K562 (cell line): ENCODE results near the gene KAZALD1.

Source experiments
- CBX2 ChIP-seq: fragments of 200-600 bp; sonication (generic); IDR thresholded peaks from one replicate; pipeline ENCODE4 v1.6.1; 2012; ENCODE audit warnings: mild to moderate bottlenecking, low read length, inconsistent platforms; ENCODE audit not compliant: insufficient read depth, poor library complexity, severe bottlenecking
- CSDE1 ChIP-seq, 2 experiments: fragments of 450-650 bp; IDR thresholded peaks; 2 replicates each; pipeline ENCODE4 v1.6.1; 2016; ENCODE audit warnings: mild to moderate bottlenecking in 1 of 2
- ESRRA ChIP-seq: fragments of 450-650 bp; IDR thresholded peaks from 2 replicates; pipeline ENCODE4 v1.6.1; 2014; ENCODE audit warnings: low read depth, mild to moderate bottlenecking, moderate library complexity, borderline replicate concordance
- HCFC1 ChIP-seq: IDR thresholded peaks from 2 replicates; pipeline ENCODE4 v1.6.1; 2012; ENCODE audit warnings: low read depth, low read length, improper control_type of control experiment
- KDM1A ChIP-seq, 2 experiments: fragments of 450-650 bp; IDR thresholded peaks; 2 replicates each; pipeline ENCODE4 v1.6.1; 2016; ENCODE audit warnings: mild to moderate bottlenecking in 2 of 2
- KDM5B ChIP-seq: fragments of 200-600 bp; sonication (generic); IDR thresholded peaks from 2 replicates; pipeline ENCODE4 v1.6.1; 2012; ENCODE audit warnings: low read depth, mild to moderate bottlenecking, moderate library complexity, low read length, control low read depth, inconsistent platforms; ENCODE audit not compliant: insufficient replicate concordance
- POLR2A ChIP-seq: fragments of 450-650 bp; conservative IDR thresholded peaks from 2 replicates; pipeline ENCODE4 v1.6.1; 2016
- ZNF561 ChIP-seq: fragments of 450-650 bp; formaldehyde crosslinking; conservative IDR thresholded peaks from 2 replicates; pipeline ENCODE4 v1.4.0; 2020; ENCODE audit warnings: mild to moderate bottlenecking, moderate library complexity
- TF ChIP-seq, protein P1 (sequence below), 3 experiments: IDR thresholded peaks in 2 of 3; conservative IDR thresholded peaks in 1 of 3; 2 replicates each; pipeline ENCODE4 v1.5.1; 2011 to 2012; ENCODE audit warnings: low read length in 3 of 3, mild to moderate bottlenecking in 3 of 3, control low read depth in 2 of 3, improper control_type of control experiment in 1 of 3, inconsistent platforms in 1 of 3, low read depth in 1 of 3, mixed read lengths in 1 of 3, moderate library complexity in 1 of 3; ENCODE audit not compliant: insufficient read depth in 2 of 3

GRCh38 chr10:101094121-101094879 lies 32.5 kb downstream of the KAZALD1 start:
- TF ChIP-seq HCFC1: no peak
- TF ChIP-seq CSDE1 (IDR thresholded peaks at IDR 0.05): no peak
- TF ChIP-seq ZNF561 (CRISPR knock-in tag): no peak
- TF ChIP-seq POLR2A: no peak
- TF ChIP-seq KDM1A (IDR thresholded peaks at IDR 0.05): no peak
- TF ChIP-seq KDM5B: no peak
- no peak for TF ChIP-seq CBX2
- TF ChIP-seq ESRRA: no peak
- TF ChIP-seq, protein P1, sequence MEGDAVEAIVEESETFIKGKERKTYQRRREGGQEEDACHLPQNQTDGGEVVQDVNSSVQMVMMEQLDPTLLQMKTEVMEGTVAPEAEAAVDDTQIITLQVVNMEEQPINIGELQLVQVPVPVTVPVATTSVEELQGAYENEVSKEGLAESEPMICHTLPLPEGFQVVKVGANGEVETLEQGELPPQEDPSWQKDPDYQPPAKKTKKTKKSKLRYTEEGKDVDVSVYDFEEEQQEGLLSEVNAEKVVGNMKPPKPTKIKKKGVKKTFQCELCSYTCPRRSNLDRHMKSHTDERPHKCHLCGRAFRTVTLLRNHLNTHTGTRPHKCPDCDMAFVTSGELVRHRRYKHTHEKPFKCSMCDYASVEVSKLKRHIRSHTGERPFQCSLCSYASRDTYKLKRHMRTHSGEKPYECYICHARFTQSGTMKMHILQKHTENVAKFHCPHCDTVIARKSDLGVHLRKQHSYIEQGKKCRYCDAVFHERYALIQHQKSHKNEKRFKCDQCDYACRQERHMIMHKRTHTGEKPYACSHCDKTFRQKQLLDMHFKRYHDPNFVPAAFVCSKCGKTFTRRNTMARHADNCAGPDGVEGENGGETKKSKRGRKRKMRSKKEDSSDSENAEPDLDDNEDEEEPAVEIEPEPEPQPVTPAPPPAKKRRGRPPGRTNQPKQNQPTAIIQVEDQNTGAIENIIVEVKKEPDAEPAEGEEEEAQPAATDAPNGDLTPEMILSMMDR (IDR thresholded peaks at IDR 0.05 in 2 of 3, conservative IDR thresholded peaks at IDR 0.05 in 1 of 3; ENCODE audit: insufficient read depth in 2 of 3, low read depth in 1 of 3, low read length in 3 of 3): no peak
